Karpas-422 (cell line): ENCODE results near the gene ADAM22. TPM values are rescaled to one million over a fixed set of nuclear protein-coding genes. Genes with fewer than 3 reads are reported as not detected.
"Not testable (repeated sequence)": the region's sequence is repeated elsewhere in the genome, so short reads cannot be mapped to it uniquely, and the experiment has no call there.

Source experiments
- DNase-seq: peaks from one replicate; pipeline ENCODE4 v3.0.0-alpha.2; 2015
- H2AFZ ChIP-seq: fragments of 200-600 bp; sonication (generic); 2 replicates; pipeline ENCODE4 v1.6.1; 2014; ENCODE audit warnings: antibody characterized with exemption, low read length, mixed read lengths
- H3K27ac ChIP-seq: fragments of 200-600 bp; sonication (generic); 2 replicates; pipeline ENCODE4 v1.5.1; 2014; ENCODE audit warnings: mild to moderate bottlenecking, low read length, moderate library complexity
- H3K27me3 ChIP-seq: fragments of 200-600 bp; sonication (generic); 2 replicates; pipeline ENCODE4 v1.6.1; 2014; ENCODE audit warnings: low read length, mixed read lengths
- H3K36me3 ChIP-seq: fragments of 200-600 bp; sonication (generic); 2 replicates; pipeline ENCODE4 v1.6.1; 2014; ENCODE audit warnings: low read length, mixed read lengths; ENCODE audit not compliant: insufficient read depth
- H3K4me1 ChIP-seq: fragments of 200-600 bp; sonication (generic); 2 replicates; pipeline ENCODE4 v1.6.1; 2014; ENCODE audit warnings: mild to moderate bottlenecking, low read length, mixed read lengths
- H3K4me2 ChIP-seq: fragments of 200-600 bp; sonication (generic); 2 replicates; pipeline ENCODE4 v1.6.1; 2014; ENCODE audit warnings: low read length, low read depth, mild to moderate bottlenecking; ENCODE audit not compliant: poor library complexity, severe bottlenecking
- H3K4me3 ChIP-seq: fragments of 200-600 bp; sonication (generic); 2 replicates; pipeline ENCODE4 v1.5.1; 2014; ENCODE audit warnings: mild to moderate bottlenecking, antibody characterized with exemption, low read length, mixed read lengths
- H3K79me2 ChIP-seq: fragments of 200-600 bp; sonication (generic); 2 replicates; pipeline ENCODE4 v1.6.1; 2014; ENCODE audit warnings: mild to moderate bottlenecking, low read length, mixed read lengths
- H3K9ac ChIP-seq: fragments of 200-600 bp; sonication (generic); 2 replicates; pipeline ENCODE4 v1.6.0; 2014; ENCODE audit warnings: low read length
- H3K9me2 ChIP-seq: fragments of 200-600 bp; sonication (generic), shearing (Covaris generic); replicated peaks from 2 replicates; pipeline ENCODE4 v1.6.0; 2014; ENCODE audit warnings: mild to moderate bottlenecking, low read length, moderate library complexity; ENCODE audit not compliant: insufficient read depth
- H3K9me3 ChIP-seq: fragments of 300-700, 200-600 bp; sonication (generic); 2 replicates; pipeline ENCODE4 v1.6.1; 2014; ENCODE audit warnings: low read length, mixed read lengths
- H4K20me1 ChIP-seq: fragments of 200-600 bp; sonication (generic); 2 replicates; pipeline ENCODE4 v1.6.1; 2014; ENCODE audit warnings: mild to moderate bottlenecking, antibody characterized with exemption, low read length, low read depth; ENCODE audit not compliant: insufficient read depth
- total RNA-seq: library from RNA; depleted of rRNA; stranded (reverse); fragments of >200 nt; shearing (Covaris generic); gene quantifications from 2 replicates; pipeline ENCODE4 v1.2.3, GENCODE V29; 2014; ENCODE audit warnings: low replicate concordance

The ADAM22 gene
- total RNA-seq, 1 experiment from 2014 or later = 6.1 TPM

DNA sequence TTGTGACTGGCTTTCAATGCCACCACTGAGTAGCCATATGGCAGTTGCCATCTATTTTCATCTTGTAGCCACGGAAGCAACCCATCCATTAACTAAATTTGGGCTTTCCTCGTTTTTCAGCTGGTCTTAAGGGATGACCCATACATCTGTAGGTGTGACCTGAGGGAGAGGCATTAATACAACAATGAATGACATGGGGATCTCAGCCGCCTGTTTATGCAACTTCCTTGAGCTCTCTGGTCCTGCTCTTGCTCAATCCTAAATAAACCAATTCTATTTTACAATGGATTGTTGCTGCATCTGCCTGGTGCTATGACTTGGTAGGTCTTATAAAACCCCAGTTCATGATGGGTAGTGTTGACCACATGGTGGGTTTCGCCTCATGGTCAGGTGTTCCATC lies 21.9 kb upstream of the ADAM22 start:
- H3K36me3 ChIP-seq = peaks cover 5% of the 10 kb centered on the region; the same call in 1 of the 2 replicates
- no peaks in the 10 kb centered on the region for H3K9me2 ChIP-seq
- no peak for DNase-seq
- no peak overlapping the region for H3K9ac ChIP-seq
- no peaks in the 10 kb centered on the region for H3K27me3 ChIP-seq
- H3K4me1 ChIP-seq = no peaks in the 10 kb centered on the region
- H3K4me3 ChIP-seq = no peak overlapping the region
- no peaks in the 10 kb centered on the region for H3K9me3 ChIP-seq
- no peaks in the 10 kb centered on the region for H3K79me2 ChIP-seq
- H3K4me2 ChIP-seq = no peak overlapping the region
- H4K20me1 ChIP-seq = no peaks in the 10 kb centered on the region
- no peak overlapping the region for H3K27ac ChIP-seq
- H2AFZ ChIP-seq = no peak overlapping the region

DNA sequence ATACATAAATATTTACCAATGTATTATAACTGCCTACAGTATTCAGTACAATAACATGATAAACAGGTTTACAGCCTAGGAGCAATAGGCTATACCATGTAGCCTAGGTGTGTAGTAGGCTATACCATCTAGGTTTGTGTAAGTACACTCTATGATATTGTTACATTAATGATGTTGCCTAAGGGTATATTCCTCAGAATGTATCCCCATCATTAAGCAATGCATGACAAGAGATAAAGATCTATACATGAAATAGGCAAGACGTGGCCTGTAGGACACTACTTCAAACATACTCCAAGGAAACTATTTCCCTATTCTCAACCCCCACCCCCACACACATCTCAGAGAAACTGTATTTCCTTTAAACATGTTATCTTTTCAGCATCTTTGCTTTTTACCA lies 15.3 kb upstream of the ADAM22 start:
- Histone ChIP-seq H3K27me3 (no peaks in the 10 kb centered on the region), H3K9me2 (no peaks in the 10 kb centered on the region), H3K79me2 (no peaks in the 10 kb centered on the region), H2AFZ (no peak overlapping the region), H3K36me3 (no peaks in the 10 kb centered on the region), H3K9ac (no peak overlapping the region), H3K9me3 (no peaks in the 10 kb centered on the region), H3K4me1 (no peaks in the 10 kb centered on the region), H4K20me1 (no peaks in the 10 kb centered on the region), H3K4me3 (no peak overlapping the region), H3K27ac (no peak overlapping the region), H3K4me2 (no peak overlapping the region)
- DNase-seq = no peak

DNA sequence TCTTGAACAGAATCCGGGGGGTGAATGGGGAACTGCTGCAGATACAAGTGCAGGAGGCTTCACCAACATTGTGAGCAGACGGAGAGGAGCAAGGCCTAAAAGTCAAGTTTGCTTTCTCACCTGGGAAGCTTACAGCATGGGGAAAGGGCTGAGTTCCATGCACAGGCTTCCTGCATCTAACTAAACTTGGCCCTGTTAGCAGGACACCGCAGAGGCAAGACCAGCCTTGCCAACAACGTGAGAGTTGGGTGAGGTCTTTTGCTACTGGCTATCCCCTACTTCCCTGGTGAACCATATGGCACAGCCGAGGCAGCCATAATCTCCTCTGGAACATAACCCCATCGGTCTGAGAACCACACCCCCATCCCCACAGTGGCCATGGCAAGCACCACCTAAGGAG lies 14.2 kb upstream of the ADAM22 start:
- no peaks in the 10 kb centered on the region for H3K9me2 ChIP-seq
- H3K4me2 ChIP-seq = no peak overlapping the region
- no peaks in the 10 kb centered on the region for H3K27me3 ChIP-seq
- no peak for DNase-seq
- H2AFZ ChIP-seq = no peak overlapping the region
- H3K9me3 ChIP-seq = no peaks in the 10 kb centered on the region
- H3K36me3 ChIP-seq = no peaks in the 10 kb centered on the region
- no peaks in the 10 kb centered on the region for H3K79me2 ChIP-seq
- no peak overlapping the region for H3K4me3 ChIP-seq
- no peak overlapping the region for H3K9ac ChIP-seq
- H3K27ac ChIP-seq = no peak overlapping the region
- H3K4me1 ChIP-seq = no peaks in the 10 kb centered on the region
- H4K20me1 ChIP-seq = no peaks in the 10 kb centered on the region

DNA sequence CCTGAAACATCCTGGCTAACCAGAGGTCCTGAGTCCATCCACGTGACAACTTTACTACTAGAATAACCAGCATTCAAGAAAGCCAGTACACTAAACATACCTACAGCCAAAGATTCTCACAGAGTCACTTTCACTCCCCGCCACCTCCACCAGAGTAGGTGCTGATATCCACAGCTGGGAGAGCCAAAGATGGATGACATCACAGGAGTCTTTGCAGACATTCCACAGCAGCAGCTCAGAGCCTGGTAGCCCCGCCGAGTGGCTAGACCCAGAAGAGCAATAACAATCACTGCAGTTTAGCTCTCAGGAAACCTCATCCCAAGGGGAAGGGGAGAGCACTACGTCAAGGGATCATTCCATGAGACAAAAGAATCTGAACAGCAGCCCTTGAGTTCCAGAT lies 13.5 kb upstream of the ADAM22 start:
- no peaks in the 10 kb centered on the region for H4K20me1 ChIP-seq
- no peak overlapping the region for H3K4me2 ChIP-seq
- H3K79me2 ChIP-seq = no peaks in the 10 kb centered on the region
- no peak overlapping the region for H3K4me3 ChIP-seq
- H3K27me3 ChIP-seq = no peaks in the 10 kb centered on the region
- H2AFZ ChIP-seq = no peak overlapping the region
- DNase-seq = no peak
- no peaks in the 10 kb centered on the region for H3K9me2 ChIP-seq
- H3K9me3 ChIP-seq = no peaks in the 10 kb centered on the region
- no peaks in the 10 kb centered on the region for H3K4me1 ChIP-seq
- H3K9ac ChIP-seq = no peak overlapping the region
- no peak overlapping the region for H3K27ac ChIP-seq
- H3K36me3 ChIP-seq = no peaks in the 10 kb centered on the region

DNA sequence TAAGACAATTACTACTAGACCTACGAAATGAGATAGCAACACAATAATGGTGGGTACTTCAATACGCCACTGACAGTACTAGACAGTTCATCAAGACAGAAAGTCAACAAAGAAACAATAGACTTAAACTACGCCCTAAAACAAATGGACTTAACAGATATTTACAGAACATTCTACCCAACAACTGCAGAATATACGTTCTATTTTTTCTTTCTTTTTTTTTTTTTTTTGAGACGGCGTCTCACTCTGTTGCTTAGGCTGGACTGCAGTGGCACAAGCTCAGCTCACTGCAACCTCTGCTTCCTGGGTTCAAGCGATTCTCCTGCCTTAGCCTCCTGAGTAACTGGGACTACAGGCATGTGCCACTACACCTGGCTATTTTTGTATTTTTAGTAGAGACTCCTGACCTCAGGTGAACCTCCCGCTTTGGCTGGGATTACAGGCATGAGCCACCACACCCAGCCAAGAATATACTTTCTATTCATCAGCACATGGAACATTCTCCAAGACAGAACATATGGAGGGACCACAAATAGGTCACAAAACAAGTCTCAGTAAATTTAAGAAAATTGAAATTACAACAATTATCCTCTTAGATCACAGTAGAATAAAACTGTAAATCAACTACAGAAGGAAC lies 11.2 kb upstream of the ADAM22 start:
- H2AFZ ChIP-seq = not testable (repeated sequence)

DNA sequence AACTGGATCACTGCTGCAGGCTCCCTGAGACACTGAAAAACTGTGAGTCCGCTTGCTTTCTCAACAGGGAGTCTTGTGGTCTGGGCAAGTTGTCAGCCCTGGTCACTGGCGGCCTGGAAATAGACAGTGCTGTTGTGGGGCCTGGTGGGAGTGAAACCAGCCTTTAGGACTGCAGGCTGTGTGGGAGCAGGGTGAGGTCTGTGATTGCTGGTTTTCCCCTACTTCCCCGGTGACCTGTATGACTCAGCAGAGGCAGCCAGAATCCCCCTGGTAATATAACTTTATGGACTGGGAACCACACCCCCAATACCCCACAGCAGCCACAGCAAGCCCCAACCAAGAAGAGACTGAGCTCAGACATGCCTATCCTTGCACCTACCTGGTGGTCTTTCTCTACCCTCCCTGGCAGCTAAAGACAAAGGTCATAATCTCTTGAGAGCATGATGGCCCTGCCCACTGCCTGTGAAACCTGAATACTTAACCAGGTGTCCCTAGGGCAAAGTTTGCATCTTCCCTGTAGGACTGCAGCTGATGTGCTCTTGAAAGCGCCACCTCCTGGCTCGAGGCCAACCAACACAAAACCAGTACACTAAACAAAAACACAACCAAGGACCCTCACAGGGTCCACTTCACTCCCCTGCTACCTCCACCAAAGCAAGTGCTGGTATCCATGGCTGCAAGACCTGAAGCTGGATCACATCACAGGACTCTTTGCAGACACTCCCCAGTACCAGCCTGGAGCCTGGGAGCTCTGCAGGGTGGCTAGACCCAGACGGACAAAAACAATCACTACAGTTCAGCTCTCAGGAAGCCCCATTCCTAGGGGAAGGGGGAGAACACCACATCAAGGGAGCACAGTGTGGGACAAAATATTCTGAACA lies 7.2 kb upstream of the ADAM22 start:
- Histone ChIP-seq H3K27me3 (no peaks in the 10 kb centered on the region), H2AFZ (no peak overlapping the region), H3K27ac (no peak overlapping the region), H3K9ac (no peak overlapping the region), H3K79me2 (no peaks in the 10 kb centered on the region), H3K9me2 (no peaks in the 10 kb centered on the region), H3K4me1 (peaks cover 4% of the 10 kb centered on the region; the same call in 1 of the 2 replicates), H3K9me3 (no peaks in the 10 kb centered on the region), H4K20me1 (no peaks in the 10 kb centered on the region), H3K4me3 (no peak overlapping the region), H3K36me3 (no peaks in the 10 kb centered on the region), H3K4me2 (no peak overlapping the region)
- DNase-seq = peak; percentile 58

More for the DNA sequence above, 11.2 kb upstream of the ADAM22 start:
- H4K20me1 ChIP-seq, H3K9me2 ChIP-seq, H3K9me3 ChIP-seq, H3K27ac ChIP-seq, H3K4me2 ChIP-seq, DNase-seq, H3K4me1 ChIP-seq, H3K36me3 ChIP-seq, H3K79me2 ChIP-seq, H3K9ac ChIP-seq, H3K4me3 ChIP-seq, H3K27me3 ChIP-seq: not testable (repeated sequence)

DNA sequence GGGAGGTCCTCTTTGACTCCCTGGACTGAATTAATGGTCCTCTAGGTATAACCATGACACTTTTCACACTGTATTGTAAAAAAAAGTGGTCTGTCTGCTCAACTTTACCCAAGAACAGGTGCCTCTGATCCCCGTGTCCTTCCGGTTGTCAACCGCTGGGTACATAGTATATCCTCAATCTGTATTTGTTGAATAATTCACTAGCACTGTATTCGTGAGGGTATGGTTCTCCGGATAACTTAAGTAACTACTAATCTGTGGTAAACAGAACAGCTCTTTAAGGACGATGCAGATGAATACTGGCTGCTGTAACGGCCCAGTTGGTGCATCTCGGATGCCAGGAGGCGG lies 472 bp upstream of the ADAM22 start:
- no peaks in the 10 kb centered on the region for H4K20me1 ChIP-seq
- H3K9ac ChIP-seq = peak overlapping the region; percentile 59
- DNase-seq = no peak
- no peaks in the 10 kb centered on the region for H3K9me2 ChIP-seq
- H3K27ac ChIP-seq = no peak overlapping the region
- H3K4me3 ChIP-seq = peak overlapping the region; percentile 66
- H3K4me2 ChIP-seq = peak overlapping the region; percentile 72
- H3K9me3 ChIP-seq = no peaks in the 10 kb centered on the region
- peak overlapping the region; percentile 94 for H2AFZ ChIP-seq
- H3K36me3 ChIP-seq = no peaks in the 10 kb centered on the region
- no peaks in the 10 kb centered on the region for H3K27me3 ChIP-seq
- H3K79me2 ChIP-seq = no peaks in the 10 kb centered on the region
- H3K4me1 ChIP-seq = peaks cover 14% of the 10 kb centered on the region

DNA sequence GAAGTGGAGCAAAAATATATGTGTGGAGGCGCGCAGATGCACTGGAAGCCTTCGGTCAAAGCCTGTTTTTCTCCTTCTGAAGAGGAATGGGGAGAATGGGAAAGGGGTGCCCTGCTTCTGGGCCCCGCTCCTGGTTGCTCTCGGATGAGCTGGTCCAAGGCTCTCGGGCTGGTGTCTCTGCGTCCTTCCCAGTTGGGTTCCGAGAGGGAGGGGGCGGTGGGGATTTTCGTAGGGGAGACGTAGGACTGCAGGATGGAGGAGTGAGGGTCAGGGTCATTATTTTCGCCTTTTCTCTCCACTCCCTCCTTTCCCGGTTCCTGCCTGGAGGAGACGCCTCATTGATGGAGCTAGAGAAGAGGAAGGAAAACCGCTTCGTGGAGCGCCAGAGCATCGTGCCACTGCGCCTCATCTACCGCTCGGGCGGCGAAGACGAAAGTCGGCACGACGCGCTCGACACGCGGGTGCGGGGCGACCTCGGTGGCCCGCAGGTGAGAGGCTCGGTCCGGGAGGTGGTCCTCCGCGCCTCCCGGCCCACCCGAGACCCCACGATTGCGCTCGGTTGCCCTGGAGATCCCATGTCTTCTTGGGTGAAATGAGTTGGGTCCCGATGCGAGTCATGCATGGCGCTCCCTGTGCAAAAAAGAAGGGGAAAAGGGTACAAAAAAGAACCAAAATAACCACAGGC lies 790 bp downstream of the ADAM22 start:
- Histone ChIP-seq H3K27me3 (no peaks in the 10 kb centered on the region), H3K27ac (no peak overlapping the region), H3K79me2 (no peaks in the 10 kb centered on the region), H3K9ac (peak overlapping the region; percentile 59), H3K4me2 (peak overlapping the region; percentile 72), H4K20me1 (no peaks in the 10 kb centered on the region), H3K9me2 (no peaks in the 10 kb centered on the region), H3K9me3 (no peaks in the 10 kb centered on the region), H3K36me3 (no peaks in the 10 kb centered on the region), H3K4me3 (peak overlapping the region; percentile 66), H3K4me1 (peaks cover 14% of the 10 kb centered on the region), H2AFZ (peak overlapping the region; percentile 94; the same call in 1 of the 2 replicates)
- peak; percentile 47 for DNase-seq
